Mesodermal cell (in vitro differentiated cells): ENCODE data around the gene TMEM80.

Experiments
- H3K27ac ChIP-seq: 2 replicates; pipeline ENCODE4 v1.7.0; 2013; ENCODE audit warnings: mild to moderate bottlenecking, low read depth, low read length, moderate library complexity; ENCODE audit not compliant: severe bottlenecking
- H3K36me3 ChIP-seq: 2 replicates; pipeline ENCODE4 v1.7.1; 2013; ENCODE audit warnings: mild to moderate bottlenecking, low read length, moderate library complexity; ENCODE audit not compliant: control insufficient read depth, insufficient read depth
- H3K4me1 ChIP-seq: one replicate; pipeline ENCODE4 v1.7.1; 2013; ENCODE audit warnings: mild to moderate bottlenecking, low read length; ENCODE audit not compliant: insufficient read depth, control insufficient read depth, poor library complexity, severe bottlenecking
- H3K4me3 ChIP-seq: 2 replicates; pipeline ENCODE4 v1.7.0; 2013; ENCODE audit warnings: low read length, control low read depth, mild to moderate bottlenecking; ENCODE audit not compliant: insufficient read depth, poor library complexity, severe bottlenecking; ENCODE audit errors: extremely low read depth
- H3K9me3 ChIP-seq: 2 replicates; pipeline ENCODE4 v1.7.1; 2013; ENCODE audit warnings: mild to moderate bottlenecking, low read length, moderate library complexity; ENCODE audit not compliant: control insufficient read depth
- WGBS, 2 experiments: methylation state at CpG; one replicate each; pipeline ENCODE4 v1.1.5; 2013; ENCODE audit warnings: missing lambda C conversion rate in 2 of 2; ENCODE audit not compliant: insufficient coverage in 2 of 2; 5-methylcytosine and 5-hydroxymethylcytosine counted together

Gene TMEM80

DNA sequence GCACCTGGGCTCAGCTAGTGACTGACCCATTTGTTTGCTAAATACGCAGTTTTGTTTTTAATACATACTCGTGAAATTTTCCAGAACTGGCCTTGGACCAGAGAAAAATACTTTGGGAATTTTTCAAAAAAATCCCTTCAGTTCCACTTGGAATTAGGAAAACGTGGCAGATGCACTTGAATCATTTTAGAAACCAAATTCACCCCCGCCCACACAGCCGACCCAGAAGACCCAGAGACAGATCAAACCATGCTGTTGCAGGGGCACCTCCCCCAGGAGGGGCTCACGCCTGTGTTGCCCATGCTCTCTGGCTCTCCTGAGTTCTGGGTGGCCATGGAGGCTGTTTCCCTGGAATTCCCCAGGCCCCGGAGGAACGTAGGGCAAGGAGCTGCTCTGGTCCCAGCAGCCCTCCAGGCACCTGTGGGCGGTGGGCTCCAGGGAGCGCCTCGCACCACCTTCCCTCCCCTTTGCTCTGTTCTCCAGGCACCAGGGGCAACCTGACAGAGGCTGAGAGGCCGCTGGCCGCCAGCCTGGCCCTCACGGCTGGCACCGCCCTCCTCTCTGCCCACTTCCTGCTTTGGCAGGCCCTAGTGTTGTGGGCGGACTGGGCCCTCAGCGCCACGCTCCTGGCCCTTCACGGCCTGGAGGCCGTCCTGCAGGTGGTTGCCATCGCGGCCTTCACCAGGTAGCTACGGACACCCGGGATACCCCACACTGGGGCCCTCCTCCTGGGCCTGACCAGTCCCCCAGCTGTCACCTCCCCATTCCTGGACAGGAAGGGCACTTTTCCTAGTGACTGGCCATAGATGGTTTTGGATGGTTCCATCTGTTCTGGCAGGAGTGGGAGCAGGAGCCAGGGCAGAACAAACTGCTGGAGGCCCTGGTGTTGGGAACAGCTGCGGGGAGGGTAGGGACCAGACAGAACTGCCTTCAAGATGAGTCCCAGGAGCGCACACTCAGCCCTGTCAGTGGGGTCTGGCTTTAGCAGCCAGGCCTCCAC lies 7.1 kb downstream of the TMEM80 start:
- WGBS, 2 experiments = 91 to 92% methylated on average over 19 to 21 of the region's 26 CpGs
- no peaks in the 10 kb centered on the region for H3K9me3 ChIP-seq
- no peak overlapping the region for H3K27ac ChIP-seq
- peaks cover 37% of the 10 kb centered on the region for H3K36me3 ChIP-seq
- H3K4me1 ChIP-seq = peaks cover 33% of the 10 kb centered on the region
- H3K4me3 ChIP-seq = no peak overlapping the region

DNA sequence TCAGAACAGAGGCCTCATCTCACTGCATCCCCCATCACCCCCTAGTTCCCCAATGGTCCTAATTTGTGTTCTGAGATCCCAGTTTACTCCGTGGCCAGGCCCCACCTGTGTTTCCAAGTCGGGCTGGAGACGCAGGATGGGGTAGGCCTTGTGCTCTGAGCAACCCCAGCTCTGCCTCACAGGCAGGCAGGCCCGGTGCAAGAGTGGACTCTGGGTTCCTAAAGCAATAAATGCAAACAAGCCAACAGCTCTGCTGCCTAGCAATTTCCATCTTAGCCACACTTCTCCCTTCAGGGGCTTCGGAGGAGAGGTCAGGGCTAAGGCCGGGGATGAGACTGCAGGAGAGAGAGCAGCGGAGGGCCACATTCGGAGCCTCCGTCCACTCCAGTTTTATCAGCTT lies 7.9 kb downstream of the TMEM80 start:
- 95 to 97% methylated on average over 8 of the region's 9 CpGs for WGBS, 2 experiments
- Histone ChIP-seq H3K9me3 (no peaks in the 10 kb centered on the region), H3K4me1 (peaks cover 29% of the 10 kb centered on the region), H3K4me3 (no peak overlapping the region), H3K36me3 (peaks cover 37% of the 10 kb centered on the region), H3K27ac (no peak overlapping the region)

DNA sequence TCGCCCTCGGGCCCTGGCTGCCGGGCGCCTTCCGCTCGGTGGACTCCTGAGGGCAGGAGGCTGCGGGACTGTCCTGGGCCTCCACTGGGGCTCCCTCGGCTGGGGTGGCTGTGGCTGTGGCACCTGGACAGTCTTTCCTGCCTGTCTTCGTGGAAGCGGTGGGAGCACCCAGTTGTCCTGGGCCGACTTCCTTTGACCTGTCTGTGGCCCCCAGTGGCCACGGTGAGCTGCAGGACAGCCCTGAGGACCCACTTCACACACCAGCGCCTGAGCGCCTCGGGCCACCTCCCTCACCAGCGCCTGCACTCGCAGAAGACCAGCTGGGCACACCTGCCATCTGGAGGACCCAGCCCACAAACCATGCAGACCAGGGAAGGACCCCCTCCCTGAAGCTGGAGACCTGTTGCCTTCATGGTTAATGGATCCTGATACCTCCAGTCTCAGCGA lies 8.6 kb downstream of the TMEM80 start:
- Histone ChIP-seq H3K36me3 (peaks cover 30% of the 10 kb centered on the region), H3K27ac (no peak overlapping the region), H3K4me1 (peaks cover 21% of the 10 kb centered on the region), H3K9me3 (no peaks in the 10 kb centered on the region), H3K4me3 (no peak overlapping the region)
- WGBS, 2 experiments = 95 to 96% methylated on average over 15 to 18 of the region's 18 CpGs

DNA sequence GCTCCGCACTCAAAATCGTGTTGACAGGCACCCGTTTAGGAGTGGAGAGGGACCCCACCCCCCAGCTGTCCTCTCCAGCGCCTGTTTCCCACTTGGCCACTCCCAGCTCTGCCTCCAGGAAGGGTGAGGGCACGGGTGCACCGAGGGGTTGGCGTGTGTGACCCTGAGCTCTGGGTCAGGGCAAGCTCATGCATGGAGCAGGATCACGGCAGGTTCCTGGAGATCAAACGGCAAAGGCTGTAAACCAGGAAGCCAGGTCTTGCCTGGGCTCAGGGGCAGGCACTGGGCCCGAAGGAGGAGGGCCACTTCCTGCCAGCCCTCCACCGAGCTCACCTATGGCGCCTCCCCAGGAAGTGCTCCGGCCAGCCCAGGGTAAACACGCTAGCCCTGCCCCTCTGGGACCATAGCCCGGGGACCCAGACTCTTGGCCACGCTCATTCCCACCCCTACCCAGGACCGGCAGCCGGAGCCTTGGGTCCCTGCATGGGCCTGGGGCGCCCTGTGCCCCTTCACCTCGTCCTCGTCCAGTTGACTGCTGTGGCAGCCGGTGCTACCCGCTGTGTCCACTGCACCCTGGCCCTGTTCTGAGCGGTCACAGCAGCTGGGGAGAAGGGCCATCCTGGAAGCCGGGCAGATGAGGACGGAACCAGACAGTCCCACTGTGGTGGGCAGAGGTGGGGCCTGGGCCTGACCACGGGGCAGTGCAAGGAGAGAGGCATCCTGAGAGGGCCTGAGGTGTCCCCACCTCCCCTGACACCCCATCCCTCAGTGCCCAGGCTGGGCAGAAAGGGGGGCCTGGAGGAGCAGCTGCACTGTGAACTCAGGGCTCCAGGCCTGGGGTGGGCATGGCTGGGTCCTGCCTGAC lies 9.4 kb downstream of the TMEM80 start:
- Histone ChIP-seq H3K27ac (no peak overlapping the region), H3K4me1 (peaks cover 18% of the 10 kb centered on the region), H3K9me3 (no peaks in the 10 kb centered on the region), H3K4me3 (peak overlapping the region; percentile 52), H3K36me3 (peaks cover 30% of the 10 kb centered on the region)
- WGBS, 2 experiments = 88 to 91% methylated on average over 18 to 25 of the region's 27 CpGs

DNA sequence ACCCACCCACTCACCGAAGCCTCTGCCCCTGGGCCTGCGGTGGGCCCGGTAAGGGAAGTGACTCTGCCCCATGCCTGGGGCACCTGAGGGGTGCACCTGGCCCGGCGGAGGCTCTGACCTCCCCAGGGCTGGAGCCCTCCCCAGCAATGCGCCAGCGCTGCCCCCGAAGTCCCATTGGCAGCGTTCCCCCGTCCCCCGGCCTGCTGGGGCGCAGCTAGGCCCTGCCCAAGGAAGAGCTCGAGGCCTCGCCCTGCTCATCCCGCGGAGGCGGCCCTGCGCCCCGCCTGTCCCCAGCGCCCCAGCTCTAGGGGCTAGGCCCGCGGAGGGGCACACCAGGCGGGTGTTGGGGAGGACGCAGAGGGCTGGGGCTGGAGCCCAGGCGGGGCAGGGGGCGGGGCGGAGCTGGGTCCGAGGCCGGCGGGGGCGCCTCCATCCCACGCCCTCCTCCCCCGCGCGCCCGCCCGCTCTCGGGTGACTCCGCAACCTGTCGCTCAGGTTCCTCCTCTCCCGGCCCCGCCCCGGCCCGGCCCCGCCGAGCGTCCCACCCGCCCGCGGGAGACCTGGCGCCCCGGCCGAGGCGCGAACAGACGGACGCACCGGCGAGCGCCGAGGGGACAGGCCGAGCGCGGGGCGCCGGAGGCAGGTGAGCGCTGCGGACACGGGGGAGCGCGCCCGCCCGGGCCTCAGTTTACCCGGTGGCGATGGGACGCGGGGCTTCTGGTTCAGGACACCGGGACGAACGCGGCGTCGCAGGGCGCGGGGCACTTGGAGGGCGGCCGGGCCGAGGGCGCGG lies 10.2 kb downstream of the TMEM80 start, which contains the start of gene EPS8L2:
Gene EPS8L2 (plus strand): TSS at position 586 of the 793 bp plus-strand sequence. CDS start 3,177 bp downstream, outside the sequence.
- no peaks in the 10 kb centered on the region for H3K9me3 ChIP-seq
- H3K4me3 ChIP-seq = peak within 1 kb of the TSS; percentile 52
- H3K27ac ChIP-seq = no peak within 1 kb of the TSS
- peaks cover 26% of the 10 kb centered on the region for H3K36me3 ChIP-seq
- peaks cover 18% of the 10 kb centered on the region for H3K4me1 ChIP-seq
- 17 to 27% methylated on average over 36 to 62 of the region's 90 CpGs for WGBS, 2 experiments

DNA sequence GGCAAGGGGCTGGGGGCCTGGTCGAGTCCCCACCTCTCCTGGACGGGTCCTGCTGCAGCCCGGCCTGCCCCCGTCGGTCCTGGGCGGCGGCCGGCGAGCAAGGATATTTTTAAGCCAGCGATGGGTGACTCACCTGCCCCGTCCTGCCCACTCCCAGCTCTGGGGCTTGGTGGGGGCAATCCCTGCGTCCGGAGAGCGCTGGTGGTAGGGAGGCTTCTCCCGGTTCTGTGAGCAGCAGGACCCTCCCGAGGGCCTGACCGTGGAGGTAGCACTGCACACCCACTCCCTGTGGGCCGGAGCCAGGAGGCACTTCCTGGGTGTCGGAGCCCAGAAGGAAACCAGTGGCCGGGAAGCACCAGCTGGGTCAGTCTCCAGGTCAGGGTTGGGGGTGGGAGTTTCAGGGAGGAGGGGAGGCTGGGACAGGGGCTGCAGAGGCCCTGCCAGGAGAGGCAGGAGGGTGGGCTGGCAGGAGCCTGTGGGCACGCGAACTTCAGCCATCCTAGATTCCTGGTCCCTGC lies 10.9 kb downstream of the TMEM80 start:
- Histone ChIP-seq H3K4me1 (peaks cover 18% of the 10 kb centered on the region), H3K4me3 (peak overlapping the region; percentile 52), H3K9me3 (no peaks in the 10 kb centered on the region), H3K27ac (no peak overlapping the region), H3K36me3 (peaks cover 24% of the 10 kb centered on the region)
- WGBS, 2 experiments = 12 to 29% methylated on average over 10 to 14 of the region's 22 CpGs

DNA sequence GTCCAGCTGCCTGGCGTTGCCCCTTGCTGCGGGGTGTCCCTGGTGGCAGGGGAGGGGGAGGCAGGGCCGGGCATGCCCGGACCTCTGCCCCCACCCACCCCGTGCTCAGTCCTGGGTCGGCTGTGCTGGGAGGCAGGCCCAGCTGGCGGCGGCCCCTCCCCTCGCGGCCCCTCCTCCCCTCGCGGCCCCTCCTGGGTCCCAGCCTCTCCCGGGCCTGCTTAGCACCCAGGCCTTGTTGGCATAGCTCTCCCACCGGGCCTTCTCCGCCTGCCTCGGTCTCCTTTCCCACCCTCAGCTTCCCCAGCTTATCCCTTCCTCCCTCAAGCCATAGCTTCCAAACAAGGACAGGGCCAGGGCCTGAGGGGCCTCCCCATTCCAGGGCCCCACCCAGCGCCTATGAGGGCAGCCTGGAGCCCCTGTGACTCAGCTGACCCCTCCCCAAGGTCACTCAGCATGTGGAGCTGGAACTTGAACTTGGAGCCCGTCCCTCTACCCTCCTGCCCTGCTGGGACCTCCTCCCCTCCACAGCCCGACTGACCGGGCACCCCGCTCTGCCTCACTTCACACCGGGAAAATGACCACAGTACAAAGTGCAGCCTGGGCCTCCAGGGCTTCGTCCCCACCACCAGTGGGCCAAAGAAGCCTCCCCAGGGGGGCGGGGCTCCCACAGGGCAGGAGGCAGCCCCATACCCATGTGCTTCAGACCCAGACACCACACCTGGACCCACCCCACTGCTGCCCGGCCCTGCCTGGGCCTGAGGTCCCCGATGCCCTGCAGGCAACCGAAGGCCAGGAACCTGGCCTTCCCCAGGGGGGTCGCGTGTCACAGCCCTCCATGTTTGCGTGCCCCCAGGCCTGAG lies 11.6 kb downstream of the TMEM80 start:
- Histone ChIP-seq H3K9me3 (no peaks in the 10 kb centered on the region), H3K36me3 (peaks cover 18% of the 10 kb centered on the region), H3K4me1 (peaks cover 18% of the 10 kb centered on the region), H3K27ac (no peak overlapping the region), H3K4me3 (peak overlapping the region; percentile 52)
- 47 to 56% methylated on average over 24 to 25 of the region's 30 CpGs for WGBS, 2 experiments

DNA sequence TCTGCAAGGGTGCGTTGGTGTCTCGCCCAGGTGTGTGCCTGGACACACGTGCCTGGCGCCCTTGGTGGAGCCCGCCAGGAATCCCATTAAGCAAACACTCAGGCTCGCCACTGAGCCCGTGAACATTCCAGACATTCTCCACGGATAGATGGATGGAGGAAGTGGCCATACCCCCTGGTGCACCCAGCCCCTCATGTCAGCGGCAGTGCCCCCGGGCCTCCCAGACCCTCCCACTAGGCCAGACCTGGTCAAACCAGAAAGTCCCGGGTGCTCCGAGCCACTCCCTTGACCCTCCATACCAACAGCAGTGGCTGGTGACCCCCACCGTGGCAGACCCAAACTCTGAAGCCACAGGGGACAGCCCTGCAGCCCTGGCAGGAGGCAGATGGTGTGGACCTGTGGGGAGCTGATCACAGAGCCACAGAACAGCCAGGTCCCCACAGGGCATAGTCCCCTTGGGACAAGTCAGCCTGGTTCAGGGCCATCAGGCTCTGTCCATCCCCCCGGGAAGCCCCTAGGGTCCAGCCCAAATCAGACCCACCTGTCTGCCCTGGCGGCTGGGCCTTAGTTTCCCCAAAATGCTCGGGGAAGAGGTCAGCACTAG lies 12.3 kb downstream of the TMEM80 start:
- 77 to 90% methylated on average over 11 to 12 of the region's 16 CpGs for WGBS, 2 experiments
- H3K4me3 ChIP-seq = no peak overlapping the region

DNA sequence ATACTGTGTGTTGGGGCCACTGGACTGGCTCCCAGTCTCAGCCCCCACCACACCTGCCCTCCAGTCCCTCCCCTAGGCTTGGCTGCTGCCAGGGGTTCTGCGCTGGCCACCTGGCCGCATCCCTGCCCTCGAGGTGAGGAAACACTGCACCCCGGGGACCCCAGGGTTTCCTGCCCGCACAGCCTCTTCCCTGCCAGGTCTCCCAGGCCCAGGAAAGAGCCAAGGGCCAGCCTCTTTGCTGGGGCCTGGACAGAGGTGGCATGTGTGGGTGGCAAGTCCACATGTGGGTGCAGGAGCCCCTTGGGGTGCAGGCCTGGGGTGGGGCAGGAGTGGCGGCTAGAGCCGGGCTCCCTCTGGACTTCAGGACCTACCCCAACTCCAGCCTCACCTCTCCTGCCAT lies 12.9 kb downstream of the TMEM80 start:
- H3K36me3 ChIP-seq = peaks cover 6% of the 10 kb centered on the region
- H3K4me3 ChIP-seq = no peak overlapping the region
- H3K4me1 ChIP-seq = peaks cover 18% of the 10 kb centered on the region
- H3K9me3 ChIP-seq = no peaks in the 10 kb centered on the region
- no peak overlapping the region for H3K27ac ChIP-seq
- WGBS, 2 experiments = 86 to 96% methylated on average over 5 of the region's 7 CpGs

More for the DNA sequence above, 12.3 kb downstream of the TMEM80 start:
- H3K9me3 ChIP-seq = no peaks in the 10 kb centered on the region
- H3K4me1 ChIP-seq = peaks cover 18% of the 10 kb centered on the region
- H3K36me3 ChIP-seq = peaks cover 10% of the 10 kb centered on the region
- no peak overlapping the region for H3K27ac ChIP-seq
